ENCODE results near the gene BCAR3. TPM values are rescaled to one million over a fixed set of nuclear protein-coding genes. Genes with fewer than 3 reads are reported as not detected.

BCAR3 gene
- total and polyA plus RNA-seq, 2 of the 4 experiments (the other 2 are of a cell fraction) = 41.4 to 46.4 TPM

GRCh38 chr1:93694819-93695218 is 13.2 kb upstream of the BCAR3 start:
- no peak overlapping the region for H3K27ac ChIP-seq (ENCODE audit: insufficient read depth, low read length)
- H3K36me3 ChIP-seq (ENCODE audit: control insufficient read depth, insufficient read depth, low read length) = no peaks in the 10 kb centered on the region
- H3K23ac ChIP-seq (ENCODE audit: low read depth, low read length) = no peak overlapping the region; the same call in 1 of the 2 replicates
- no peak overlapping the region for H3K9ac ChIP-seq (ENCODE audit: low read depth, low read length)
- H3K4me3 ChIP-seq (ENCODE audit: insufficient read depth, low read depth, low read length) = no peak overlapping the region
- H3K56ac ChIP-seq (ENCODE audit: extremely low read depth, insufficient read depth, low read length) = no peak overlapping the region
- peak overlapping the region; percentile 93; the same call in 2 of the 3 replicates for H2BK15ac ChIP-seq (ENCODE audit: low read depth, low read length)
- peak overlapping the region; percentile 30; the same call in 1 of the 2 replicates for H3K18ac ChIP-seq (ENCODE audit: low read depth, low read length)
- intact Hi-C loops (cut with micrococcal nuclease) (no loop called here), in situ Hi-C loops (cut with MboI; ENCODE audit: low sequenced_read_pairs) (loop anchor here (10.0 kb wide), 1 partner anchor 60 kb away; no protein-coding TSS in a partner anchor), dilution Hi-C loops (cut with HindIII; ENCODE audit: low sequenced_read_pairs, unreplicated experiment) (no loop called here)
- ChIA-PET CTCF (no interaction called here), POLR2A (ENCODE audit: unreplicated experiment) (no interaction called here)
- H2BK20ac ChIP-seq (ENCODE audit: low read depth, low read length) = peak overlapping the region; percentile 95; the same call in 1 of the 2 replicates
- BruUV-seq (replicated peaks) = no TSS peak
- H4K8ac ChIP-seq (ENCODE audit: low read depth in 2 of 2, low read length in 2 of 2) = no peak overlapping the region
- DNase-seq (no peak), ATAC-seq (ENCODE audit: low read depth) (no peak)
- peak overlapping the region; percentile 73 for H2AK5ac ChIP-seq (ENCODE audit: low read depth, low read length)
- no peak overlapping the region for H2AK9ac ChIP-seq (replicated peaks; ENCODE audit: low read depth, low read length, poor library complexity)
- H3K4me2 ChIP-seq (ENCODE audit: low read depth, low read length) = no peak overlapping the region
- H4K91ac ChIP-seq (ENCODE audit: insufficient read depth, low read depth, low read length) = peak overlapping the region; percentile 98
- no peak overlapping the region for H4K5ac ChIP-seq (ENCODE audit: low read depth, low read length)
- TF ChIP-seq ELK1 (IDR thresholded peaks at IDR 0.05; ENCODE audit: borderline replicate concordance, low read depth, low read length) (no peak), MAZ (IDR thresholded peaks at IDR 0.05; ENCODE audit: borderline replicate concordance, low read depth, low read length) (no peak), BHLHE40 (IDR thresholded peaks at IDR 0.05; ENCODE audit: low read depth, low read length) (no peak), NFE2L2 (IDR thresholded peaks at IDR 0.05; ENCODE audit: low read depth, low read length) (no peak), CHD1 (IDR thresholded peaks at IDR 0.05; ENCODE audit: low read depth, low read length) (no peak), RAD21 (IDR thresholded peaks at IDR 0.05; ENCODE audit: low read length) (no peak), USF2 (IDR thresholded peaks at IDR 0.05; ENCODE audit: low read depth, low read length) (no peak), SMC3 (IDR thresholded peaks at IDR 0.05; ENCODE audit: low read depth, low read length) (no peak), MAFK (IDR thresholded peaks at IDR 0.05; ENCODE audit: low read depth, low read length) (no peak), CTCF (conservative IDR thresholded peaks at IDR 0.05; ENCODE audit: low read depth, low read length) (no peak), RFX5 (IDR thresholded peaks at IDR 0.05; ENCODE audit: low read depth, low read length) (no peak), CEBPB (IDR thresholded peaks at IDR 0.05; ENCODE audit: low read depth, low read length) (no peak)
- H2BK120ac ChIP-seq (ENCODE audit: low read depth, low read length) = peak overlapping the region; percentile 98
- peak overlapping the region; percentile 55; the same call in 1 of the 2 replicates for H3K14ac ChIP-seq (replicated peaks; ENCODE audit: low read depth, low read length)
- no peak overlapping the region for H2AFZ ChIP-seq (replicated peaks; ENCODE audit: low read length, poor library complexity)
- peak overlapping the region; percentile 95 for H3K4ac ChIP-seq (ENCODE audit: low read depth, low read length)
- no peaks in the 10 kb centered on the region for H4K20me1 ChIP-seq (ENCODE audit: insufficient read depth, low read length)
- peaks cover 21% of the 10 kb centered on the region for H3K4me1 ChIP-seq (ENCODE audit: control insufficient read depth, insufficient read depth, low read length)
- no peaks in the 10 kb centered on the region for H3K27me3 ChIP-seq (ENCODE audit: control insufficient read depth, insufficient read depth, low read length)
- H2BK5ac ChIP-seq (ENCODE audit: low read depth, low read length, poor library complexity, severe bottlenecking) = peak overlapping the region; percentile 90
- no peaks in the 10 kb centered on the region for H3K9me3 ChIP-seq (ENCODE audit: control insufficient read depth, insufficient read depth, low read length)
- 94% methylated on average over 2 of the region's 3 CpGs; no CpG with 5 or more reads in 1 of the 2 experiments for WGBS, 2 experiments (ENCODE audit: extremely low coverage in 2 of 2, insufficient read length in 1 of 2)
- H3K9me1 ChIP-seq (ENCODE audit: insufficient read depth, low read length) = peaks cover 33% of the 10 kb centered on the region
- peaks cover 0 to 29% of the 10 kb centered on the region in 2 experiments; a peak in 2 of 4 replicates for H3K79me1 ChIP-seq (ENCODE audit: low read depth in 1 of 2, low read length in 2 of 2)

Data from IMR-90 (cell line).